SK-N-SH (cell line): Measurements from ENCODE around the gene CRB2.

ENCODE experiments used
- JUND ChIP-seq: IDR thresholded peaks from 2 replicates; pipeline ENCODE4 v1.4.0; 2012
- TAF1 ChIP-seq: IDR thresholded peaks from 2 replicates; pipeline ENCODE4 v1.6.1; 2012; ENCODE audit warnings: low read depth, mild to moderate bottlenecking, low read length, moderate library complexity, borderline replicate concordance
- TCF12 ChIP-seq: IDR thresholded peaks from 2 replicates; pipeline ENCODE4 v1.4.0; 2012
- TF ChIP-seq, protein P1 (sequence below): fragments of 150-350 bp; IDR thresholded peaks from 2 replicates; pipeline ENCODE4 v1.6.1; 2017; ENCODE audit warnings: antibody characterized with exemption, low read length, low read depth, borderline replicate concordance

GRCh38 chr9:123318961-123319421 lies 37.0 kb upstream of the CRB2 start:
- TF ChIP-seq TCF12 (no peak), JUND (no peak), TAF1 (no peak)
- TF ChIP-seq, protein P1, sequence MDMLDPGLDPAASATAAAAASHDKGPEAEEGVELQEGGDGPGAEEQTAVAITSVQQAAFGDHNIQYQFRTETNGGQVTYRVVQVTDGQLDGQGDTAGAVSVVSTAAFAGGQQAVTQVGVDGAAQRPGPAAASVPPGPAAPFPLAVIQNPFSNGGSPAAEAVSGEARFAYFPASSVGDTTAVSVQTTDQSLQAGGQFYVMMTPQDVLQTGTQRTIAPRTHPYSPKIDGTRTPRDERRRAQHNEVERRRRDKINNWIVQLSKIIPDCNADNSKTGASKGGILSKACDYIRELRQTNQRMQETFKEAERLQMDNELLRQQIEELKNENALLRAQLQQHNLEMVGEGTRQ, result no peak
